ENCODE data around the gene LCT. TPM values are rescaled to one million over a fixed set of nuclear protein-coding genes. Genes with fewer than 3 reads are reported as not detected.
"Not testable (repeated sequence)": the region's sequence is repeated elsewhere in the genome, so short reads cannot be mapped to it uniquely, and the experiment has no call there.

Gene LCT
- total and polyA plus RNA-seq, 8 donors, result 0.58 to 12.3 TPM; not detected in 6

DNA sequence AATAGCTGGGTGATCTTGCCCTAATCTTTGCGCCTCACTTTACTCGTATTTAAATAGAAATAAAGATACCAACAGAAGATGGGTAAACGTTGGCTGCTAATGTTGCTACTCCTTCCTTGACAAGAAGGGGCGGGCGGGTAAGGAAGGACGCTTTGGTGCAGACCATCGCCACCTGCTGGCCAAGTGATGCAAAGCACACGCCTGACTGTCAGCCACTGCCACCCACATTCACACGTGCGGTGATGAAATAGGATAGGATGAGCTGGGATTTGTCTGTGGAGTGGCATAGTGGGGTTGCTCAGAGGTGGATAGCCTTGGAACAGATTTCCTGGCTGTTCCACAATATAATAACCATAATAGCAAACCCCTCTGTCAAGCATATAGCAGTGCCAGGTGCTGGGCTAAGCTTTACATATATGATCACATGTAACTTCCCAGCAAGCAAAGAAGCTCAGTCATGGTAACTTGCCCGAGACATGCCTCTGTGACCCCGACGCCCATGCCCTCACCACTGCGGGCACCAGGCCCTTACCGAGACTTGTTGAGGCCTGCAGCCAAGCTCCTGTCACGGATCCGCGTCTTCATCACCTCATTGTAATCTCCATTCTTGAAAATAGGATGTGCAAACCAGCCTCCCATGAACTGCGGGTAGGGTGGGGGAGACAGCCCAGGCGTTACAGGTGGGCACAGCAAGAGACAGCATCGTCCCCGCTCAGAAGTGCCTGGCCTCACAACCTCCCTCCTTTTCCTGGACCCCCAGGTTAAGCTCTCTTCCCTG lies 39.3 kb downstream of the LCT start:
- TF ChIP-seq POLR2A (IDR thresholded peaks at IDR 0.05), result no peak
- TF ChIP-seq, protein P1, sequence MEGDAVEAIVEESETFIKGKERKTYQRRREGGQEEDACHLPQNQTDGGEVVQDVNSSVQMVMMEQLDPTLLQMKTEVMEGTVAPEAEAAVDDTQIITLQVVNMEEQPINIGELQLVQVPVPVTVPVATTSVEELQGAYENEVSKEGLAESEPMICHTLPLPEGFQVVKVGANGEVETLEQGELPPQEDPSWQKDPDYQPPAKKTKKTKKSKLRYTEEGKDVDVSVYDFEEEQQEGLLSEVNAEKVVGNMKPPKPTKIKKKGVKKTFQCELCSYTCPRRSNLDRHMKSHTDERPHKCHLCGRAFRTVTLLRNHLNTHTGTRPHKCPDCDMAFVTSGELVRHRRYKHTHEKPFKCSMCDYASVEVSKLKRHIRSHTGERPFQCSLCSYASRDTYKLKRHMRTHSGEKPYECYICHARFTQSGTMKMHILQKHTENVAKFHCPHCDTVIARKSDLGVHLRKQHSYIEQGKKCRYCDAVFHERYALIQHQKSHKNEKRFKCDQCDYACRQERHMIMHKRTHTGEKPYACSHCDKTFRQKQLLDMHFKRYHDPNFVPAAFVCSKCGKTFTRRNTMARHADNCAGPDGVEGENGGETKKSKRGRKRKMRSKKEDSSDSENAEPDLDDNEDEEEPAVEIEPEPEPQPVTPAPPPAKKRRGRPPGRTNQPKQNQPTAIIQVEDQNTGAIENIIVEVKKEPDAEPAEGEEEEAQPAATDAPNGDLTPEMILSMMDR (IDR thresholded peaks at IDR 0.05), result peak in 5 of 7 experiments; percentile 60 to 90 (median 82)
- H3K4me3 ChIP-seq, result no peak overlapping the region
- H3K27ac ChIP-seq, result no peak overlapping the region
- no peaks in the 10 kb centered on the region for H3K36me3 ChIP-seq
- 41 to 52% (median 48%) methylated on average over 22 of the region's 22 CpGs for WGBS, 5 donors
- peak; percentile 78 to 91 for DNase-seq
- peaks cover 0 to 18% (median 9%) of the 10 kb centered on the region in 4 donors for H3K9me3 ChIP-seq
- H3K27me3 ChIP-seq, result no peaks in the 10 kb centered on the region
- intact Hi-C loops (cut with DNase I; ENCODE audit: low total_unique reads), result no loop called here
- peaks cover 0 to 6% (median 2%) of the 10 kb centered on the region in 4 donors for H3K4me1 ChIP-seq

DNA sequence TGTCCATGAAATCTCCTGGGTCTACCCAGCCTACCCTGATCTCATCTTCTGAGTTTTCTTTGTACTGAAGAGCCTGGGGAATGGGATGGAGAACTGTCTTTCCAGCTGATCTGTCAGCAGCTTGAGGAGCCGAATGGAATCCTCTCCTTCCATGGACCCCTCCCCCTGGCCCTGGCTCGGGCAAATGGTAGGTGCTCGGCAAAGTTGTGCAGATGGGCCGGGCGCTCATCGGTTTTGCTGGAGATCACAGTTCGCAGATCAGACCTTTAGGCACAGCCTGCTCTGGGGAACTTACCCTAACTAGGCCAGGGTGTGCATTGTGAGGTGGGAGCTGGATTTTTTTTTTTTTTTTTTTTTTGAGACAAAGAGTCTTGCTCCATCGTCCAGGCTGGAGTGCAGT lies 40.4 kb downstream of the LCT start:
- no peak overlapping the region for H3K27ac ChIP-seq
- no peak for DNase-seq
- peaks cover 0 to 18% (median 9%) of the 10 kb centered on the region in 4 donors for H3K9me3 ChIP-seq
- intact Hi-C loops (cut with DNase I; ENCODE audit: low total_unique reads), result no loop called here
- no peaks in the 10 kb centered on the region for H3K36me3 ChIP-seq
- no peaks in the 10 kb centered on the region for H3K27me3 ChIP-seq
- TF ChIP-seq, protein P1 (IDR thresholded peaks at IDR 0.05), result no peak
- TF ChIP-seq POLR2AphosphoS5 (IDR thresholded peaks at IDR 0.05) (no peak), POLR2A (IDR thresholded peaks at IDR 0.05) (no peak), EP300 (IDR thresholded peaks at IDR 0.05) (no peak)
- H3K4me3 ChIP-seq, result no peak overlapping the region
- WGBS, 5 donors, result 94 to 98% (median 97%) methylated on average over 8 of the region's 8 CpGs
- peaks cover 0 to 6% (median 2%) of the 10 kb centered on the region in 4 donors for H3K4me1 ChIP-seq

DNA sequence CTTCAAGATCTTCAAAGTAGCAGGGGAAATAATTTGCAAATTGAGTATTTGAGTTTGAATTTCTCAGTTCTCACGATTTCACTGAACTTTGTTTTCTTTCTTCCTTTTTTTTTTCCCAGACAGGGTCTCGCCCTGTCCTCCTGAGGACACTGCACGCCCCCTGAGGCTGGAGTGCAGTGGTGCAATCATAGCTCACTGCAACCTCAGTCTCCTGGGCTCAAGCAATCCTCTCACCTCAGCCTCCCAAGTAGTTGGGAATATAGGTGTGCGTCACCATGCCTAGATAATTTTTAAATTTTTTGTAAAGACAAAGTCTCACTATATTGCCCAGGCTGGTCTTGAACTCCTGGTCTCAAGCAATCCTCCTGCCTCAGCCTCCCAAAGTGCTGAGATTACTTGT lies 41.3 kb downstream of the LCT start:
- H3K9me3 ChIP-seq; H3K4me1 ChIP-seq; intact Hi-C loops (cut with DNase I; ENCODE audit: low total_unique reads); H3K27me3 ChIP-seq; H3K4me3 ChIP-seq; H3K36me3 ChIP-seq; H3K27ac ChIP-seq; DNase-seq: not testable (repeated sequence)
- 75 to 95% (median 84%) methylated on average over 4 of the region's 4 CpGs for WGBS, 5 donors

DNA sequence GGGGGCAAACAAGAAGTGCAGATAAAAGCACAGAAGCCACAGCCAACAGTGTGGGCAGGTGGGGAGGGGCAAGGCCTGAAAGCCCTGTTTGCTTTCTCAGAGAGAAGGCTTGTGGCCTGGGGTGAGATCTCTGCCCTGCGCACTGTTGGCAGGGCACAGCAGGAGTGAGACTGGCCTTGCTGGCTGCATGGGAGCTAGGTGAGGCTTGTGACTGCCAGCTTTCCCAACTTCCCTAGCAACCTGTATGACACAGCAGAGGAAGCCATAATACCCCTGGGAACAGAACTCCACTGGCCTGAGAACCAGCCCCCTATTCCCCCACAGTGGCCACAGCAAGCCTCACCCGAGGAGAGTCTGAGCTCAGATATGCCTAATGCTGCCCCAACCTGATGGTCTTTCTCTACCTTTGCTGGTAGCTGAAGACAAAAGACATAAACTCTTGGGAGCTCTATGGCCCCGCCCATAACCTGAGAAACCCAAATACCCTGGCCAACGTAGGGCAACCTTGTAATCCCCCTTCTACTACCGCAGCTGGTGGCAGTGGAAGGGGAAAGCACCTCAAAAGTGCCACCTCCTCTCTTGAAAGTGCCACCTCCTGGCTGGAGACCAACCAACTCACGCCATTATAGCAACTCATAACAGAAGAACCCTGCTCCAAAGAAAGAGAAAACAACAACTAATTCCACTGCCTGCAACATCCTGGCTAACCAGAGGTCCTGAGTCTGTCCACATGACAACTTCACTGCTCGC lies 44.4 kb downstream of the LCT start:
- WGBS, 5 donors, result 71 to 86% (median 77%) methylated on average over 6 to 7 of the region's 7 CpGs
- Histone ChIP-seq H3K36me3 (peaks cover 0 to 15% (median 7%) of the 10 kb centered on the region in 4 donors), H3K4me1 (peaks cover 0 to 5% (median 2%) of the 10 kb centered on the region in 4 donors), H3K9me3 (no peaks in the 10 kb centered on the region), H3K4me3 (no peak overlapping the region), H3K27ac (no peak overlapping the region), H3K27me3 (no peaks in the 10 kb centered on the region)
- DNase-seq, result no peak
- intact Hi-C loops (cut with DNase I; ENCODE audit: low total_unique reads), result no loop called here
- no peak for TF ChIP-seq POLR2A (IDR thresholded peaks at IDR 0.05)
- no peak for TF ChIP-seq POLR2AphosphoS5 (IDR thresholded peaks at IDR 0.05)

DNA sequence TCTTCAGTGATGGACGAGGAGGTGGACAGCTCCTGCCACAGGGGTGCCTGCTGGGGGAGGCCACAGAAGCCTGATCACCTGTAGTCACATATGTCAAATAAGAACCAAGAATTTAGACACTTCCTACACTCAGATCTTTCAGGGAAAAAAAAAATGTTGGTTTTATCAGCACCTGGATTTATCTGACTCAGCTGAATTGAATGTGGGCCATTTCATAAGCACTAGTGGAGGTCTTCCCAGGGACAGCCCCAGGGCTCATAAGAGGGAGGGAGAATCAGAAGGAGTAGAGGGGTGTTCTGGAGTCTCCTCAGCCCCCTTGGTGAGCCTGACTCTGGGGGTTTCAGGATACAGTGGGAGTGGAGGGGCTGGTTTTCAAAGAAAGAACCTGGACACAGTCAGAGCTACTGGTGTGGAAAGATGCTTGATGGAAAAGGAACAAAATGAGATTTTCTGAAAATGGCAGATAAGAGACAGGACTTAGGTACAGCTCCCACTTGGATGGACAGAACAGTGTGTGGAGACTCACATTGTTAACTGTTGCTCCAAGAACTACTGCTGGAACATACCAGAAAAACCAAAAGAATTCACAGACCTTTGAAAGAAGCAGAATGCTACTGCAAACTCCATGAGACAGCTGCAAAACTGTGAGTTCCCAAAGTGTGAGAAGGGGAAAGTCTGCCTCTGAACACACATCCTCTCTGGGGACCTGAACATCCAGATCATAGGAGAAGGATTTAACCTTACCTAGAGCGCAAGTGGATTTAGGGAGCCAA lies 45.4 kb downstream of the LCT start:
- no peak for DNase-seq
- H3K4me3 ChIP-seq, result no peak overlapping the region
- H3K9me3 ChIP-seq, result no peaks in the 10 kb centered on the region
- TF ChIP-seq EP300 (IDR thresholded peaks at IDR 0.05) (no peak), POLR2AphosphoS5 (IDR thresholded peaks at IDR 0.05) (no peak), POLR2A (IDR thresholded peaks at IDR 0.05) (no peak)
- TF ChIP-seq, protein P1 (IDR thresholded peaks at IDR 0.05), result no peak
- H3K27me3 ChIP-seq, result no peaks in the 10 kb centered on the region
- WGBS, 5 donors, result 89 to 95% (median 92%) methylated on average over 2 of the region's 2 CpGs
- H3K27ac ChIP-seq, result no peak overlapping the region
- peaks cover 0 to 25% (median 14%) of the 10 kb centered on the region in 4 donors for H3K36me3 ChIP-seq
- intact Hi-C loops (cut with DNase I; ENCODE audit: low total_unique reads), result no loop called here
- H3K4me1 ChIP-seq, result no peaks in the 10 kb centered on the region

Measured in stomach (tissue), 9 donors.